GM21723 (cell line): ENCODE measurements around the gene PFKP.

Experiments
- ATAC-seq: cut with Tn5 transposase; IDR thresholded peaks from one replicate; pipeline ENCODE4 v1.9.1; 2021; ENCODE audit warnings: mild to moderate bottlenecking, moderate library complexity; ENCODE audit not compliant: unreplicated experiment

Gene PFKP

DNA sequence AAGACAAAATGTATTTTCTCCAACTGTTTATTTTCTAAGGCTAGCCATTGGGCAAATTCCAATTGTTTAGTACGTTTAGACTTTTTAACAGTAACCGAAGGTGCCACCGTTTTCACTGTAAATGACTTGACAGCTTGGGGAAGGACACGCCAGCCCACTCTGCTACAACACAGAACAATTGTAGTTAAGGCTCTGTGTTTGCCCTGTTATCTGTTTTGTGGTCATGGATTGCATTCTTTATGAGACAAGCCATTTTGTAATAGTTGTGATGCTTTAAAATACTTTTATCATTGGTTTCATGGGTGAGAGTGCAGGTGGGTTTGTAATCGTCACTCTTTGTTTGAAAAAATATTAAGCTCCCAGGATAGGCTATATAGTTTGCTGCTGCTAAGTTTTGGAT lies 111.8 kb downstream of the PFKP start:
- no peak for ATAC-seq

DNA sequence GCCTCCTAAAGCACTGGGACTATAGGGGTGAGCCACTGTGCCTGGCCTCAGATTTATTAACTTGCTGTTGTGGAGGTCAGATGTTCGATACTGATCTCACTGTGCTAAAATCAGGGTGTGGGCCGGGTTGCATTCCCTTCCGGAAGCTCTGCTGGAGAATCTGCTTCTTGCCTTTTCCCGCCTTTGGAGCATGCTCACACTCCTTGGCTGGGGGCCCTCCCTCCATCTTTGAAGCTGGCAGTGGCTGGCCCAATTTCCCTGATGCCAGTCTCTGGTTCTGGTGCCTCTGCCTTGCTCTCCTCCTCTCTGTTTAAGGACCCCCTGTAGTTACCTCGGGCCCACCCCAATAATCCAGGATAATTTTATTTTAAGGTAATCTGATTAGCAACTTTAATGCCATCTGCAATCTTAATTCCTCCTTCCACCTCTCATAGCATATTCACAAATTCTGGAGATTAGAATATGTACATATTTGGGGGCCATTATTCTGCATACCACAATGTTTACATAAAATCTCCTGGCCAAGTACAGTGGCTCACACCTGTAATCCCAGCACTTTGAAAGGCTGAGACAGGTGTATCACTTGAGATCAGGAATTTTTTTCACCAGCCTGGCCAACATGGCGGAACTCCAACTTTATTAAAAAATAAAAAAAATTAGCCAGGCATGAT lies 113.1 kb downstream of the PFKP start:
- ATAC-seq: no peak

DNA sequence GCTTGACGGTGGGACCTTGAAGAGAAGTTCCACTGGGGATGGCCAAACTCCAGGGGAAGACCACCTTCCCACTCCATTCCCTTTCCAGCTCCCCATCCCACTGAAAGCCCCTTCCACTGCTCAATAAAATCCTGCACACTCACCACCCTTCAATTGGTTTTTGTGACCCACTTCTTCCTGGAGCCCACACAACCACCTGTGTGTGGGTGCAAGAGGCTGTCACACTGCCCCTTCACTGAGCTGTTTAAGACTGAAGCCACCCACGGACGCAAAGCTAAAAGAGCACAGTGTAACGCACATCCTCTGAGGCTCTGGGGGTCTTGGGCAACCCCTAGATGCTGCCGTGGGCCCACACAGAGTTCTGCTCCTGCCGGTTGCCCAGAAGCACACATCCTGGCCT lies 118.0 kb downstream of the PFKP start:
- ATAC-seq: no peak

DNA sequence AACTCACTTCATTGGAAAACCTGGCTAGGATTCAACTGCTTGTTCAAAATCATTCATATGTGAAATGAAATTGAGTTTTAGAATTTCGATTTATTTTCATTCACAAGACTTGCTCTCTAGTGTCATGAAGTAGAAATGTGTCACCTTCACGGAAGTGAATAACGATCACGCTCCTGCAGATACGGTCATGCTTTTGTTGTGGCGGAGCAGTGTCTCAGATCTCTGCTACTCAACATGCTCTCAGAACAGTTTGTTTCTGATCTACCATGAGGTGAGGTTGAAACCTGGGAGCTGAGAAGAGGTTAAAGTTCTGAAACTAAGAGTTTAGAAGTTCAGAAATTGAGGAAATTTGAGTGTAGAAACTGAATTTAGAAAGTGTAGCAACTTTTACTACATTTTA lies 119.0 kb downstream of the PFKP start:
- no peak for ATAC-seq
